Measurements from ENCODE around the gene TLDC2.
"Not testable (repeated sequence)": the region's sequence is repeated elsewhere in the genome, so short reads cannot be mapped to it uniquely, and the experiment has no call there.

Gene TLDC2

GRCh38 chr20:36916199-36916598 lies 40.3 kb downstream of the TLDC2 start:
- no peak for DNase-seq

- no peak for DNase-seq
These were observed 41.3 kb downstream of the TLDC2 start for GRCh38 chr20:36917240-36917639.

- DNase-seq = no peak
These were observed 42.0 kb downstream of the TLDC2 start for GRCh38 chr20:36917943-36918342.

DNA sequence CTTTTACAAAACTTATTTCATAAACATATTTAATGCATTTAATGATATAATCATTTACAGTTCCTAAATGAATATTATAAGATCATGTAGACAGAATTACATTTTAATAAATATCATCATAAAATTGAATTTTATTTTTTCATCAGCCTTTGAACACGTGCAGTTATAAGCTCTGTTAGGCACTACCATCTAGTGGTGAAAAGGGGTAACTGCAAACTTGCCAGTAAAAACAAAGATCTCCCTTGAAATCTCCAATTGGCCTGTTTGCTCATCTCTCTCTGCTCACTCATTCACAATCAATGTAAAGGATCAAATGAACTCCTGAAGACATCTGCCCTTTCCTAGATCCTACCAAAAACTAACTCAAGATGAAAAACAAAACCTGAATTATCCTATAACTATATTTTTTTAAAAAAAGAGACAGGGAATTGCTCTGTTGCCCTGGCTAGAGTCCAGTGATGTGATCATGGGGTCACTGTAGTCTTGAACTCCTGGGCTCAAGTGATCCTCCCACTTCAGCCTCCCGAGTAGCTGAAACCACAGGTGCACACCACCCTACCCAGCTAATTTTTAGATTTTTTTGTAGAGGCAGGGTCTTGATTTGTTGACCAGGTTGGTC lies 43.9 kb downstream of the TLDC2 start:
- no peak for DNase-seq

- DNase-seq = no peak
These were observed 44.4 kb downstream of the TLDC2 start for GRCh38 chr20:36920334-36920730.

- DNase-seq = no peak
These were observed 48.5 kb downstream of the TLDC2 start for GRCh38 chr20:36924167-36925045.

GRCh38 chr20:36925234-36925633 lies 49.3 kb downstream of the TLDC2 start:
- no peak for DNase-seq

DNA sequence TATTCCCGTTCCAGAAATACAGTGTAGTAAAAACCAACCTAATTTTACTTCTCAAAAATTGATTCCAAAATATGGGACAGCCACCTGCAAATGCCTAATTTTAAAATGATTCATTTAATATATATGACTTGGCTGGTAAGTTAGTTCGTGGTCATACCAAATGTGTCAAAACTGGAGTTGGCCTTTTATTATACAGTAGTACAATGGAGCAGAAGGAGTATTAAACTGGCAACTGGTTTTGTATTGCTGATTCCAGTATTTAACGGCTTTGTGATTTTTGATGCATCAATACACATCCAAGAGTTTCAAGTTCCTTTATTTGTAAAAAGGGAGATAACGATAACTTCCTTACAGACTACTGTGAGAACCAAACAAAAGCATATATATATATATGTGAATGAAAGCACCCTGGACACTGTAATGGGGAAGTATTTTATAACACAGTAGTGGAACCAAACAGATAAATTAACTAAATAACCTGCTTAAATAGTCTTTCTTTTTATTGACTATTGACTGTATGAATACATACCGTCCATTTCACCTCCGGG lies 50.8 kb downstream of the TLDC2 start:
- DNase-seq = no peak

- no peak for DNase-seq
These were observed 51.8 kb downstream of the TLDC2 start for GRCh38 chr20:36927704-36928103.

- DNase-seq = no peak
These were observed 53.4 kb downstream of the TLDC2 start for GRCh38 chr20:36929290-36929689.

- no peak for DNase-seq
These were observed 53.8 kb downstream of the TLDC2 start for GRCh38 chr20:36929691-36930090.

DNA sequence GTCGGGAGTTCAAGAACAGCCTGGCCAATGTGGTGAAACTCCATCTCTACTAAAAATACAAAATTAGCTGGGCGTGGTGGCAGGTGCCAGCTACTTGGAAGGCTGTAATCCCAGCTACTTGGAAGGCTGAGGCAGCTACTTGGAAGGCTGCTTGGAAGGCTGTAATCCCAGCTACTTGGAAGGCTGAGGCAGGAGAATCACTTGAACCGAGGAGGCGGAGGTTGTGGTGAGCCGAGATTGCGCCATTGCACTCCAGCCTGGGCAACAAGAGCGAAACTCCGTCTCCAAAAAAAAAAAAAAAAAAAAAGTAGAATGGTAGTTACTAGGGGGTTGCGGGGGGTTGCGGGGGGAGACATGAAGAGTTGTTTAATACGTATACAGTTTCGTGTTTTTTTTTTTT lies 56.1 kb downstream of the TLDC2 start:
- not testable (repeated sequence) for DNase-seq

DNA sequence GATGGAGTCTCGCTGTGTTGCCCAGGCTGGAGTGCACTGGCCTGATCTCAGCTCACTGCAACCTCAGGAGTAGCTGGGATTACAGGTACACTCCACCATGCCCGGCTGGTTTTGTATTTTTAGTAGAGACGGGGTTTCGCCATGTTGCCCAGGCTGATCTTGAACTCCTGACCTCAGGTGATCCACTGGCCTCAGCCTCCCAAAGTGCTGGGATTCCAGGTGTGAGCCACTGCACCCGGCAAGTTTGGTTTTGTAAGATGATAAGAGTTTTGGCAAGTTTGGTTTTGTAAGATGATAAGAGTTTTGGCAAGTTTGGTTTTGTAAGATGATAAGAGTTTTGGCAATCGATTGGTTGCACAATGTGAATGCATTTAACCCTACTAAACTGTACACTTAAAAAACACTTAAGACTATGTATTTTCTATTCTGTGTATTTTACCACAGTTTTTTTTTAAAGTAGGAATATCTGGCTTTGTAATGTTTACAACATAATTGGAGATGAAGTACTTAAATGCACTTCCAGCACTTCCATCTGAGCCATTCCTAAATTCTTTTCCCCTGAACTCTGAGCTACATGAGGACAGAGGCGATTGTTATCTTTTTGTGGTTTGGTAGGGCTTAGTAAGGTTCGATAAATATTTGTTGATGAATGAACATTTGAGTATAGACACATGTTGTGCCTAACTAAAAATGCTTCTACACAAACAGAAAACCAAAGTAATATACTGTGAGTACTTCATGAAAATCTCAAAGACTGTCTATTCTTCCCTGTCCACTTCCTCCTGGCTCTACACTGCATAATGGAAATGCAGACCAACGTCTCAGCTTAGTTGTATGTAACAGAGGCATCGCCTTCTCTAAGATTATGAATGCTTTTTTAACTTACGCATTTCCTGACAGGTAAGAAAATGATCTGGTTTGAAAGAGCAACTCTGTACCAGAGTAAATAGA lies 56.8 kb downstream of the TLDC2 start:
- DNase-seq = no peak

DNA sequence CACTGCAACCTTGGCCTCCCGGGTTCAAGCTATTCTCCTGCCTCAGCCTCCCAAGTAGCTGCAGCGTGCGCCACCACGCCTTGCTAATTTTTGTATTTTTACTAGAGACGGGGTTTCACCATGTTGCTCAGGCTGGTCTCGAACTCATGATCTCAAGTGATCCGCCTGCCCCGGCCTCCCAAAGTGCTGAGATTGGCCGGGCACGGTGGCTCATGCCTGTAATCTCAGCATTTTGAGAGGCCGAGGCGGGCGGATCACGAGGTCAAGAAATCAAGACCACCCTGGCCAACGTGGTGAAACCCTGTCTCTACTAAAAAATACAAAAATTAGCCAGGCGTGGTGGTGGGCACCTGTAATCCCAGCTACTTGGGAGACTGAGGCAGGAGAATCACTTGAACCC lies 57.6 kb downstream of the TLDC2 start:
- DNase-seq = not testable (repeated sequence)

DNA sequence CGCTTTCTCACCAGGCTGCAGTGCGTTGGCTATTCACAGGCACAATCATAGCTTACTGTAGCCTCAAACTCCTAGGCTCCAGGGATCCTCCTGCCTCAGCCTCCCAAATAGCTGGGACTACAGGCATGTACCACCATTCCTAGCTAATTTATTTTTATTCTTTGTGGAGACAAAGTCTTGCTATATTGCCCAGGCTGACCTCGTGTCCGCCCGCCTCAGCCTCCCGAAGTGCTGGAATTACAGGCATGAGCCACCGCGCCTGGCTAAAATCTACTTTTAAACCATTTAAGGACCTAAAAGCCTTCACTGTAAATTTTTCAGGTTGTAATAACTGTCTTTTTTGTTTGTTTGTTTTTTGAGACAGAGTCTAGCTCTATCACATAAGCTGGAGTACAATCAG lies 60.4 kb downstream of the TLDC2 start:
- no peak for DNase-seq

DNA sequence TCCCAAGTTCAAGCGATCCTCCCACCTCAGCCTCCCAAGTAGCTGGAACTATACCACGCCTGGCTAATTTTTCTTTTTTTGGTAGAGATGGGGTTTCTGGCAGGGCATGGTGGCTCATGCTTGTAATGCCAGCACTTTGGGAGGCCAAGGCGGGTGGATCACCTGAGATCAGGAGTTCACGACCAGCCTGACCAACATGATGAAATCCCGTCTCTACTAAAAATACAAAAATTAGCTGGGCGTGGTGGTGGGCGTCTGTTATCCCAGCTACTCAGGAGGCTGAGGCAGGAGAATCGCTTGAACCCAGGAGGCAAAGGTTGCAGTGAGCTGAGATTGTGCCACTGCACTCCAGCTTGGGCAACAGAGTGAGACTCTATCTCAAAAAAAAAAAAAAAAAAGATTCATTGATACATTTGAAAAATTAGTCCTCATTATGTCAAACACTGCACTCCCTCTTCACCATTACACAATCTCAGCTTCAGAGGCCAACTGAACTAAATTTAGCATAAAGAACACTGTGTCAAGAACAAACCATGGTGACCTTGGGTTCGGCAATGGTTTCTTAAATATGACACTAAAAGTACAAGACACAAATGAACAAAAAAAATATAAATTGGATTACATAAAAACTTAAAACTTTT lies 60.9 kb downstream of the TLDC2 start:
- not testable (repeated sequence) for DNase-seq

GRCh38 chr20:36937402-36937770 lies 61.4 kb downstream of the TLDC2 start:
- no peak for DNase-seq

GRCh38 chr20:36941401-36941835 lies 65.5 kb downstream of the TLDC2 start:
- no peak for DNase-seq
